ENCODE results near the gene JADE2. TPM values are rescaled to one million over a fixed set of nuclear protein-coding genes. Genes with fewer than 3 reads are reported as not detected.

The JADE2 gene
- polyA plus RNA-seq, 2 of the 4 experiments (the other 2 are of a cell fraction): 24.0 to 27.1 TPM

GRCh38 chr5:134527156-134527960 lies 1.9 kb downstream of the JADE2 start:
- peak; percentile 64 to 77 for ATAC-seq
- no peaks in the 10 kb centered on the region for H3K9me3 ChIP-seq
- no peak for FAIRE-seq
- H3K27ac ChIP-seq: peak overlapping the region; percentile 99 to 100
- ChIA-PET CTCF (interaction anchor here (0.6 to 13.2 kb wide), 37 partner anchors 9 to 374 kb away, joined by 3 to 149 read pairs (median 5); partner anchors contain the start of gene CDKN2AIPNL), POLR2A (interaction anchor here (0.6 to 5.8 kb wide), 16 partner anchors 17 to 351 kb away, joined by 3 to 77 read pairs (median 6); partner anchors contain the start of genes C5orf24, CDKN2AIPNL and SKP1)
- H3K4me2 ChIP-seq: peak overlapping the region; percentile 97
- DNase-seq (ENCODE audit: low read depth in 1 of 2, low spot score in 1 of 2): peak; percentile 94
- WGBS (ENCODE audit: missing lambda C conversion rate): 0% methylated on average over 4 of the region's 57 CpGs
- peaks cover 61% of the 10 kb centered on the region for H3K4me1 ChIP-seq
- H3K4me3 ChIP-seq: peak overlapping the region; percentile 82
- TF ChIP-seq HES2 (IDR thresholded peaks at IDR 0.05) (no peak), ZFP36 (IDR thresholded peaks at IDR 0.05; ENCODE audit: borderline replicate concordance, partially characterized antibody) (no peak), MYC (IDR thresholded peaks at IDR 0.05; ENCODE audit: borderline replicate concordance, low read length) (peak; percentile 60; the same call in 1 of the 2 replicates), CTCF (IDR thresholded peaks at IDR 0.05) (peak; percentile 67), ELK1 (IDR thresholded peaks at IDR 0.05; ENCODE audit: low read depth, low read length) (no peak), RARB (CRISPR knock-in tag; IDR thresholded peaks at IDR 0.05) (no peak), CEBPB (IDR thresholded peaks at IDR 0.05) (no peak), RNF2 (IDR thresholded peaks at IDR 0.05; ENCODE audit: borderline replicate concordance, low read depth) (no peak), E2F6 (IDR thresholded peaks at IDR 0.05; ENCODE audit: borderline replicate concordance, low read depth) (0 out of 2 replicates have a peak, but pooled peaks have one; percentile 33), SREBF2 (IDR thresholded peaks at IDR 0.05) (no peak), EHMT2 (IDR thresholded peaks at IDR 0.05; ENCODE audit: low read depth) (no peak), USF2 (IDR thresholded peaks at IDR 0.05) (no peak), HEYL (CRISPR knock-in tag; IDR thresholded peaks at IDR 0.05) (no peak), POLR2AphosphoS2 (conservative IDR thresholded peaks at IDR 0.05; ENCODE audit: low read length) (no peak), HDAC2 (IDR thresholded peaks at IDR 0.05) (no peak), JUN (IDR thresholded peaks at IDR 0.05) (peak; percentile 24 to 50; a peak in 2 of 5 replicates), MAFK (IDR thresholded peaks at IDR 0.05; ENCODE audit: partially characterized antibody) (no peak), NFE2L2 (conservative IDR thresholded peaks at IDR 0.05; ENCODE audit: low read length) (no peak), CBX8 (IDR thresholded peaks at IDR 0.05) (no peak), POLR2A (IDR thresholded peaks at IDR 0.05; ENCODE audit: low read length) (peak; percentile 34; the same call in 1 of the 2 replicates), BCL3 (IDR thresholded peaks at IDR 0.05) (no peak), EP300 (IDR thresholded peaks at IDR 0.05) (no peak), NR3C1 (IDR thresholded peaks at IDR 0.05) (no peak), ESRRA (IDR thresholded peaks at IDR 0.05; ENCODE audit: borderline replicate concordance, low read length) (no peak), PHF8 (IDR thresholded peaks at IDR 0.05; ENCODE audit: borderline replicate concordance, low read depth) (no peak), FOSL2 (IDR thresholded peaks at IDR 0.05) (no peak), FOSL2 (CRISPR knock-in tag; IDR thresholded peaks at IDR 0.05) (0 out of 2 replicates have a peak, but pooled peaks have one; percentile 7), GATA3 (IDR thresholded peaks at IDR 0.05; ENCODE audit: borderline replicate concordance) (no peak), CHD4 (IDR thresholded peaks at IDR 0.05; ENCODE audit: borderline replicate concordance) (no peak), TFCP2L1 (CRISPR knock-in tag; IDR thresholded peaks at IDR 0.05) (no peak), ZNF302 (CRISPR knock-in tag; IDR thresholded peaks at IDR 0.05) (no peak), NPAS2 (CRISPR knock-in tag; IDR thresholded peaks at IDR 0.05; ENCODE audit: borderline replicate concordance) (no peak), RCOR1 (IDR thresholded peaks at IDR 0.05; ENCODE audit: low read depth, low read length) (no peak)

Measured in A549 (cell line).